SJCRH30 (cell line): ENCODE measurements around the gene PDE1A. TPM values are rescaled to one million over a fixed set of nuclear protein-coding genes. Genes with fewer than 3 reads are reported as not detected.
A peak's percentile ranks its signal among the peaks of the same experiment; 100 is the strongest.

ENCODE experiments used
- DNase-seq, 2 experiments: peaks; one replicate each; pipeline ENCODE4 v3.0.0-alpha.2; 2015 to 2020
- H3K27ac ChIP-seq: fragments of 250-450 bp; sonication (Bioruptor Pico); 2 replicates; pipeline ENCODE4 v1.5.1; 2020; ENCODE audit warnings: mild to moderate bottlenecking, moderate library complexity
- H3K27me3 ChIP-seq: fragments of 250-450 bp; sonication (Bioruptor Pico); 2 replicates; pipeline ENCODE4 v1.5.1; 2020; ENCODE audit warnings: mild to moderate bottlenecking, moderate library complexity
- H3K36me3 ChIP-seq: fragments of 250-450 bp; sonication (Bioruptor Pico); 2 replicates; pipeline ENCODE4 v1.5.1; 2020; ENCODE audit warnings: mild to moderate bottlenecking, moderate library complexity
- H3K4me1 ChIP-seq: fragments of 250-450 bp; sonication (Bioruptor Pico); 2 replicates; pipeline ENCODE4 v1.5.1; 2020; ENCODE audit warnings: mild to moderate bottlenecking, moderate library complexity
- H3K4me3 ChIP-seq: fragments of 250-450 bp; sonication (Bioruptor Pico); 2 replicates; pipeline ENCODE4 v1.5.1; 2020; ENCODE audit warnings: mild to moderate bottlenecking, moderate library complexity
- H3K9me3 ChIP-seq: fragments of 250-450 bp; sonication (Bioruptor Pico); replicated peaks from 2 replicates; pipeline ENCODE4 v1.5.1; 2020; ENCODE audit warnings: mild to moderate bottlenecking, moderate library complexity
- total RNA-seq: library from RNA; depleted of rRNA; stranded (reverse); fragments of >200 nt; shearing (Covaris generic); gene quantifications from 2 replicates; pipeline ENCODE4 v1.2.3, GENCODE V29; 2014

The PDE1A gene
- total RNA-seq, 1 experiment from 2014 or later, result 1.6 TPM

- H3K27ac ChIP-seq, result no peak overlapping the region
These were observed 68.2 kb downstream of the PDE1A start for GRCh38 chr2:182358601-182359000.

GRCh38 chr2:182355815-182356214, 71.0 kb downstream of the PDE1A start:
- H3K27ac ChIP-seq, result no peak overlapping the region
- H3K4me1 ChIP-seq, result peaks cover 2% of the 10 kb centered on the region; the same call in 1 of the 2 replicates
- no peak overlapping the region for H3K4me3 ChIP-seq
- no peak for DNase-seq
- H3K9me3 ChIP-seq, result no peaks in the 10 kb centered on the region
- H3K27me3 ChIP-seq, result no peaks in the 10 kb centered on the region
- H3K36me3 ChIP-seq, result no peaks in the 10 kb centered on the region

More at GRCh38 chr2:182358601-182359000, 68.2 kb downstream of the PDE1A start:
- DNase-seq, result no peak
- Histone ChIP-seq H3K27me3 (no peaks in the 10 kb centered on the region), H3K9me3 (no peaks in the 10 kb centered on the region), H3K4me1 (no peaks in the 10 kb centered on the region), H3K4me3 (no peak overlapping the region), H3K36me3 (no peaks in the 10 kb centered on the region)

GRCh38 chr2:182351427-182351826, 75.4 kb downstream of the PDE1A start:
- H3K27me3 ChIP-seq, result no peaks in the 10 kb centered on the region
- no peak overlapping the region for H3K4me3 ChIP-seq
- H3K9me3 ChIP-seq, result no peaks in the 10 kb centered on the region
- no peak for DNase-seq
- H3K27ac ChIP-seq, result no peak overlapping the region
- H3K36me3 ChIP-seq, result no peaks in the 10 kb centered on the region; the same call in 1 of the 2 replicates
- peaks cover 2% of the 10 kb centered on the region; the same call in 1 of the 2 replicates for H3K4me1 ChIP-seq

DNA sequence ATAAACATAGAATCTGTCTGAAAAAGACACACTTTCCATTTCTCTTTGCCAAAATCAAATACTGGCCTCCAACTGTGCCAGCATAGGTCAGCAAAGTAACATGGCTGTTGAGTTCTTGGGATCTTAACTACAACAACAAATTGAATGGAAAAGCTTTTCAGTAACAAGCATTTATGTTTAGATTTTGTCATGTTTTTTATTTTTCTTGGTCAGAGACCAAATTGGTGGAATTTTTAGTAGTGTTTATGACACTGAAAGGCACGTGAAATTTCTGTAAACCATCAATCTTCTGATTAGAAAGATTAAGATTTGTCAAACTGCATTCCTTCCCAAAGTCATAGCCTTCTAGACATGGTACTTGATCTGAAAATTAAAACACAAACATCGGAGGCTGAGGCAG, 77.6 kb downstream of the PDE1A start:
- H3K27me3 ChIP-seq, result no peaks in the 10 kb centered on the region
- no peak overlapping the region for H3K4me3 ChIP-seq
- peaks cover 2% of the 10 kb centered on the region; the same call in 1 of the 2 replicates for H3K4me1 ChIP-seq
- no peaks in the 10 kb centered on the region for H3K9me3 ChIP-seq
- no peaks in the 10 kb centered on the region; the same call in 1 of the 2 replicates for H3K36me3 ChIP-seq
- DNase-seq, result no peak
- H3K27ac ChIP-seq, result no peak overlapping the region

DNA sequence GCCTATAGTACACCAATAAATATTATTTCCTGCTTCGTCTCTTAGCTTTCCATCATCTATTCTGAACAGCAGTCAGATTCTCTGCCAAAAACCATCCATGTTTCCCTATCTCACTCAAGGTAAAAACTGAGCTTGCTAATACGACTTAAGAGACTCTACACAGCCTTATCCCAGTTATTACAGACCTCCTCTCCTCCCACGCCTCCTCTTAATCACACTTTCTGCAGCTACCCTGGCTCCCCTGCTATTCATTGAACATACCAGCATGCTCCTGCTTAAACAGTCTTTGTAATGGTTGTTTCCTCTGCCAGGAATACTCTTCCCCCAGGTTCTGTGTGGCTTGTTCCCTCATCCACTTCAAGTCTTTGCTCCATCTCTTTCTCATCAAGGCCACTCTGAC, 81.5 kb downstream of the PDE1A start:
- Histone ChIP-seq H3K27ac (no peak overlapping the region), H3K9me3 (no peaks in the 10 kb centered on the region), H3K4me1 (no peaks in the 10 kb centered on the region), H3K27me3 (no peaks in the 10 kb centered on the region), H3K36me3 (no peaks in the 10 kb centered on the region; the same call in 1 of the 2 replicates), H3K4me3 (no peak overlapping the region)
- no peak for DNase-seq

DNA sequence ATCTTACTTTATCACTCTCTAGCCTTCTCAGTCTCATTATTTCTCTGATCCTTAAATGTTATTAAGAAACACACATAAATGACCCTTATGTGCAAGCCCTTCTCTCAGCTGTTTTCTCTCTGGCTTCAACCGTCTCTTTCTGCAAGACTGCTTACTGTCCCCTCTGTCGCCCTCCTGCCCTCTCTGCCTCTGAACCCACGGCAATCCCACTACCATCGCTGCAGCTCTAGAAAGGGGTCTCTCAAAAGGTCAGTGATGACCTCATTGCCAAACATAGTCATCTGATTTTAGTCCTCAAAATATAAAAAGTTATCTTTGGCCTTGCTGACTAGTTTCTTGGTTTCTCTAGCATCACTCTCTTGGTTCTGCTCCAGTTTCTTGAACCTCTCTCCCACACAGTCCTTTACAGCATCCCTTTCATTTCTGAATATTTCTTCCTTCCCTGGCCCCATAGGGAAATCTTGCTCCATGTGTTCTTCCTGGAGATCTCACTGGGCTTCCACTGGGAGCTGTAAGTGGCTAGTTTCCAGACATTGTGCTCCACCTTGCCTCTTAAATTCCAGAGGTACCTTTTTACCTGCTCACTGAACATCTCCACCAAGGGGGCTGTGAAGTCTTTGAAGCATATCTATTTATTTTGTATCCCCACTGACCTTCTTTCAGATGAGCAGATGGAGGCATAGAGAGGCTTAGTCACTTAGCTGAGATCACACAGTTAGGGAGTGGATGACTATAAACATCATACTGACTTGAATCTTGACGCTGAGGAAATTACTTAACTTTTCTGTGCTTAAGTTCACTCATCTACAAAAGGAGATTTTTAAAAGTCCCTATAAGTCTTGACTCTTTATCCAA, 96.2 kb downstream of the PDE1A start:
- Histone ChIP-seq H3K27me3 (no peaks in the 10 kb centered on the region), H3K9me3 (no peaks in the 10 kb centered on the region; the same call in 1 of the 2 replicates), H3K4me1 (no peaks in the 10 kb centered on the region), H3K4me3 (no peak overlapping the region), H3K27ac (no peak overlapping the region), H3K36me3 (no peaks in the 10 kb centered on the region)
- DNase-seq, result no peak

DNA sequence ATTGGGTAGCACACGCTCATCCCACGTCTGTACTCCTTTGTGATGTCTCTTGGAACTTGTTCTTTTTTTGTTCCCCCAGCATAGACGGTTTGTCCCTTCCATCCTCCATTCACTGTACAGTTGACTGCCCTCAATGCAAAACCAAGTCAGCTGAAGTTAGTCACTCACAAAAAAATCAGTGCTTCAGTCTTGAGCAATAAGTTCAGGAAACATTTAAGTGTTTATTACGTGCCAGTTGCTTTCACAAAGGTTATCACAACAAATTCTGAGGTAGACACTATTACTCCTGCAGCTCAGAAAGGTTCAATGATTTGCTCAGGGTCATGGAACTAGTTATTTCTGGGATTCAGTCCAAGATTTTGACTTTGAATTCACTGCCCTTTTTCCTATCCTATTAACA, 102.2 kb downstream of the PDE1A start:
- H3K4me3 ChIP-seq, result no peak overlapping the region
- no peak for DNase-seq
- no peaks in the 10 kb centered on the region for H3K27me3 ChIP-seq
- H3K4me1 ChIP-seq, result peaks cover 22% of the 10 kb centered on the region
- H3K27ac ChIP-seq, result no peak overlapping the region
- H3K36me3 ChIP-seq, result no peaks in the 10 kb centered on the region
- peaks cover 13% of the 10 kb centered on the region for H3K9me3 ChIP-seq

- no peaks in the 10 kb centered on the region for H3K36me3 ChIP-seq
- no peaks in the 10 kb centered on the region for H3K27me3 ChIP-seq
- H3K27ac ChIP-seq, result peak overlapping the region; percentile 96
- no peak overlapping the region for H3K4me3 ChIP-seq
- H3K4me1 ChIP-seq, result peaks cover 38% of the 10 kb centered on the region
- DNase-seq, result no peak
- peaks cover 13% of the 10 kb centered on the region for H3K9me3 ChIP-seq
These were observed 105.7 kb downstream of the PDE1A start for GRCh38 chr2:182321096-182321495.

GRCh38 chr2:182319556-182320505, 107.0 kb downstream of the PDE1A start:
- DNase-seq, result peak; percentile 63 to 87
- H3K27ac ChIP-seq, result peak overlapping the region; percentile 96
- H3K27me3 ChIP-seq, result no peaks in the 10 kb centered on the region
- H3K4me3 ChIP-seq, result no peak overlapping the region
- peaks cover 13% of the 10 kb centered on the region for H3K9me3 ChIP-seq
- H3K4me1 ChIP-seq, result peaks cover 38% of the 10 kb centered on the region
- no peaks in the 10 kb centered on the region for H3K36me3 ChIP-seq

- peaks cover 38% of the 10 kb centered on the region for H3K4me1 ChIP-seq
- H3K27ac ChIP-seq, result peak overlapping the region; percentile 96
- no peaks in the 10 kb centered on the region for H3K27me3 ChIP-seq
- H3K36me3 ChIP-seq, result no peaks in the 10 kb centered on the region
- peak; percentile 23 to 47 for DNase-seq
- peaks cover 13% of the 10 kb centered on the region for H3K9me3 ChIP-seq
- H3K4me3 ChIP-seq, result no peak overlapping the region
These were observed 108.2 kb downstream of the PDE1A start for GRCh38 chr2:182318466-182319220.

- Histone ChIP-seq H3K36me3 (no peaks in the 10 kb centered on the region), H3K4me1 (peaks cover 38% of the 10 kb centered on the region), H3K4me3 (no peak overlapping the region), H3K27ac (no peak overlapping the region), H3K9me3 (peaks cover 4% of the 10 kb centered on the region), H3K27me3 (no peaks in the 10 kb centered on the region)
- DNase-seq, result no peak
These were observed 109.9 kb downstream of the PDE1A start for GRCh38 chr2:182316950-182317349.

- H3K4me1 ChIP-seq, result no peaks in the 10 kb centered on the region; the same call in none of the 2 replicates
- no peaks in the 10 kb centered on the region for H3K36me3 ChIP-seq
- no peaks in the 10 kb centered on the region for H3K9me3 ChIP-seq
- no peak overlapping the region for H3K27ac ChIP-seq
- no peak overlapping the region for H3K4me3 ChIP-seq
- no peaks in the 10 kb centered on the region for H3K27me3 ChIP-seq
- no peak for DNase-seq
These were observed 123.9 kb downstream of the PDE1A start for GRCh38 chr2:182302972-182303371.

- Histone ChIP-seq H3K9me3 (no peaks in the 10 kb centered on the region), H3K4me3 (no peak overlapping the region), H3K27ac (no peak overlapping the region), H3K36me3 (no peaks in the 10 kb centered on the region), H3K27me3 (no peaks in the 10 kb centered on the region), H3K4me1 (no peaks in the 10 kb centered on the region; the same call in none of the 2 replicates)
- DNase-seq, result no peak
These were observed 124.7 kb downstream of the PDE1A start for GRCh38 chr2:182302174-182302573.

DNA sequence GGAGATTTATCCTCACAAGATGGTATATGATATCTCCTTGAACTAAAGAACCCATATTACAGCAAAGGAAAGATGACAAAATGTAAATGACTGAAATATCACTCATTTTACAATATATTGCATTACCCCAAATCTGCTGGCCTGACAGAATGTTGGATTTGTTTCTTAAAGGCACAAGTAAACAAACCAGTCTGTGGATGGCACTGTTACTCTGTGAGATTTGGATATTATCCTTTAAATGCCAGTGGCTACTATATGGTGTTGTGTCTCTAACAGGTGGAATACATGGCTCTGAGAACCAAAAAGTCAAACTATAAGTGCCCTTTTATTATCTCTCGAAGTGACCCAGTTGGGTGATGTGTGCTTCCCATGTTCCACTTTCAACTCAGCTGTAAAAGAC, 125.7 kb downstream of the PDE1A start:
- H3K27me3 ChIP-seq, result no peaks in the 10 kb centered on the region
- no peaks in the 10 kb centered on the region for H3K9me3 ChIP-seq
- no peaks in the 10 kb centered on the region; the same call in none of the 2 replicates for H3K4me1 ChIP-seq
- no peak overlapping the region for H3K4me3 ChIP-seq
- no peak overlapping the region for H3K27ac ChIP-seq
- no peaks in the 10 kb centered on the region for H3K36me3 ChIP-seq
- no peak for DNase-seq
